ENCODE results near the gene DLG4. TPM values are rescaled to one million over a fixed set of nuclear protein-coding genes. Genes with fewer than 3 reads are reported as not detected.
A peak's percentile ranks its signal among the peaks of the same experiment; 100 is the strongest.

DLG4 gene
- total and polyA plus RNA-seq, 10 donors: 3.0 to 38.5 (median 23.5) TPM

GRCh38 chr17:7239091-7240027, 19.7 kb upstream of the DLG4 start, which contains the start of gene PHF23:
TSS of gene PHF23 (minus strand) at chr17:7239457. CDS start at chr17:7239279, 178 bp downstream.
- Histone ChIP-seq H3K9me3 (no peaks in the 10 kb centered on the region), H3K4me3 (peak within 1 kb of the TSS; percentile 88 to 99 (median 96)), H3K27me3 (replicated peaks in 1 of 7) (no peaks in the 10 kb centered on the region), H3K4me1 (peaks cover 37 to 74% (median 64%) of the 10 kb centered on the region in 6 donors), H3K36me3 (peaks cover 0 to 51% (median 36%) of the 10 kb centered on the region in 6 donors), H3K27ac (peak within 1 kb of the TSS; percentile 88 to 99 (median 98))
- WGBS, 5 donors: 1% methylated on average over 57 to 72 of the region's 72 CpGs
- intact Hi-C loops (cut with DNase I; ENCODE audit: low total_unique reads): no loop called here
- peak; percentile 93 to 98 (median 95) for TF ChIP-seq POLR2AphosphoS5 (IDR thresholded peaks at IDR 0.05)
- peak in 9 of 11 experiments; percentile 1 to 78 (median 56) for TF ChIP-seq CTCF (IDR thresholded peaks at IDR 0.05 in 8 of 11, conservative IDR thresholded peaks at IDR 0.05 in 3 of 11)
- peak in 2 of 3 donors; percentile 31 to 77 for TF ChIP-seq POLR2A (IDR thresholded peaks at IDR 0.05)
- DNase-seq: peak; percentile 99

GRCh38 chr17:7238420-7239090, 18.9 kb upstream of the DLG4 start:
- intact Hi-C loops (cut with DNase I; ENCODE audit: low total_unique reads): no loop called here
- H3K4me3 ChIP-seq: peak overlapping the region; percentile 88 to 99 (median 96)
- H3K27me3 ChIP-seq (replicated peaks in 1 of 7): no peaks in the 10 kb centered on the region
- H3K4me1 ChIP-seq: peaks cover 34 to 70% (median 63%) of the 10 kb centered on the region in 6 donors
- WGBS, 5 donors: 1 to 2% (median 2%) methylated on average over 35 to 39 of the region's 39 CpGs
- peak overlapping the region; percentile 88 to 99 (median 96) for H3K27ac ChIP-seq
- TF ChIP-seq POLR2A (IDR thresholded peaks at IDR 0.05) (no peak), CTCF (IDR thresholded peaks at IDR 0.05 in 8 of 11, conservative IDR thresholded peaks at IDR 0.05 in 3 of 11) (no peak), POLR2AphosphoS5 (IDR thresholded peaks at IDR 0.05) (no peak)
- no peak for DNase-seq
- H3K9me3 ChIP-seq: no peaks in the 10 kb centered on the region
- H3K36me3 ChIP-seq: peaks cover 0 to 43% (median 30%) of the 10 kb centered on the region in 6 donors

DNA sequence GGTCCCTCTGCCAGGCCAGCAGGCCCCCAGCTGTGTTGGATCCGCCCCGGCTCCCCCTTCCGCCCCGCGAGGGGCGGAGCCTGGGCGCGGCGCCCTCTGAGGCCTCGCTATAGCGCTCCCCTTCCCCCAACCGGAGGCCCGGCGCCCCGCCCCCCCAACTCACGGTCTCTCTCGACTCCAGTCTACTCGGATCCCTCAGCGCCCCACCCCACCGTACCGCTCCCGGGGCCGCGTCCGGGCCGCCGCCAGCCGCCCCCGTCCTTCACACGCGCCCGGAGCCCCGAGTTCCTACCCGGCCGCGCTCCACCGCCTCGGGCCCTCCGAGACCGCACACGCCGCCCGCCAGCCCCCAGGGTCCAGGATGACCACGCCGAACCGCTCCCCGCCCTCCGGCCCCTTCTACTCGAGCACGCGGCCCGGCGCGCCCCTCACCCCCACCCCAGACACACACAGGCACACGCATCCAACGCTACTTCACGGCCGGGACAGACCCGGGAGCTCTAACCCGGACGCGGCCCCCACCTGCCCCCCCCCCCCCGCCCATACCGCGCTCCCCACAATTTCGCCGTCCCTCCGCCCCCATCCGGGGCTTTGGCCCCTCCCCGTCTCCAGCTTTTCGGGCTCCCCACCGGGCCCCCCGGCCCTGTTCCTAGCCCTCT, 18.3 kb upstream of the DLG4 start:
- 1 to 2% (median 1%) methylated on average over 16 to 71 of the region's 73 CpGs for WGBS, 5 donors
- no peaks in the 10 kb centered on the region for H3K27me3 ChIP-seq (replicated peaks in 1 of 7)
- H3K27ac ChIP-seq: peak overlapping the region; percentile 63 to 99 (median 96)
- DNase-seq: peak; percentile 97
- TF ChIP-seq CTCF (IDR thresholded peaks at IDR 0.05 in 8 of 11, conservative IDR thresholded peaks at IDR 0.05 in 3 of 11) (no peak), POLR2A (IDR thresholded peaks at IDR 0.05) (no peak), POLR2AphosphoS5 (IDR thresholded peaks at IDR 0.05) (peak; percentile 16 to 69 (median 46))
- intact Hi-C loops (cut with DNase I; ENCODE audit: low total_unique reads): no loop called here
- H3K36me3 ChIP-seq: peaks cover 0 to 42% (median 30%) of the 10 kb centered on the region in 6 donors
- no peaks in the 10 kb centered on the region for H3K9me3 ChIP-seq
- peaks cover 31 to 70% (median 63%) of the 10 kb centered on the region in 6 donors for H3K4me1 ChIP-seq
- peak overlapping the region; percentile 88 to 99 (median 96) for H3K4me3 ChIP-seq
